ENCODE measurements around the gene CEMIP2.

GRCh38 chr9:71644819-71645362, 123.4 kb downstream of the CEMIP2 start:
- no peak for TF ChIP-seq CTCF (IDR thresholded peaks at IDR 0.05; ENCODE audit: insufficient read depth, low read depth, low read length)
- no peak for TF ChIP-seq EZH2 (IDR thresholded peaks at IDR 0.05; ENCODE audit: insufficient read depth, low read length)

Data from astrocyte (in vitro differentiated cells and primary cell).